ENCODE data around the gene ERBIN. TPM values are rescaled to one million over a fixed set of nuclear protein-coding genes. Genes with fewer than 3 reads are reported as not detected.
A peak's percentile ranks its signal among the peaks of the same experiment; 100 is the strongest.

ERBIN gene
- total and polyA plus RNA-seq, 9 of the 15 experiments (the other 6 are each of a cell fraction or from before 2014, with no cell fraction given) = 11.9 to 72.8 (median 41.7) TPM

GRCh38 chr5:65989158-65989557 lies 62.8 kb downstream of the ERBIN start (continued):
- TF ChIP-seq NFIC (IDR thresholded peaks at IDR 0.05) = peak; percentile 70
- peak; percentile 77 for TF ChIP-seq MAFG (tag; conservative IDR thresholded peaks at IDR 0.05)
- TF ChIP-seq MAFK (IDR thresholded peaks at IDR 0.05; ENCODE audit: low read length) = peak; percentile 73
- TF ChIP-seq TBL1XR1 (IDR thresholded peaks at IDR 0.05; ENCODE audit: low read length in 2 of 2) = no peak
- peak; percentile 95 for TF ChIP-seq ZNF316 (IDR thresholded peaks at IDR 0.05)
- TF ChIP-seq ZNF347 (CRISPR knock-in tag; IDR thresholded peaks at IDR 0.05; ENCODE audit: low read depth) = no peak
- TF ChIP-seq ZBED1 (IDR thresholded peaks at IDR 0.05) = no peak

GRCh38 chr5:65992630-65993029 lies 66.3 kb downstream of the ERBIN start:
- H3K4me3 ChIP-seq = no peak overlapping the region
- BruUV-seq (replicated peaks) = no TSS peak
- no peak for ATAC-seq
- no peak overlapping the region for H2AFZ ChIP-seq (ENCODE audit: low read depth, low read length)
- H3K9ac ChIP-seq (ENCODE audit: insufficient read depth in 1 of 2, low read depth in 2 of 2, low read length in 2 of 2) = no peak overlapping the region
- H3K27ac ChIP-seq (ENCODE audit: extremely low read depth, low read depth, low read length) = no peak overlapping the region
- H3K4me1 ChIP-seq (replicated peaks in 1 of 2; ENCODE audit: control insufficient read depth in 2 of 2, insufficient read depth in 2 of 2, low read length in 2 of 2) = peaks cover 3 to 5% of the 10 kb centered on the region in 2 experiments; a peak in 3 of 5 replicates
- WGBS (ENCODE audit: insufficient coverage, low coverage, missing lambda C conversion rate) = 91% methylated on average over 7 of the region's 7 CpGs
- H3K9me1 ChIP-seq (ENCODE audit: control insufficient read depth, insufficient read depth, low read length) = no peaks in the 10 kb centered on the region
- H3K36me3 ChIP-seq (ENCODE audit: control insufficient read depth, insufficient read depth, low read length) = peaks cover 46% of the 10 kb centered on the region
- FAIRE-seq = no peak
- intact Hi-C loops (cut with micrococcal nuclease) = no loop called here
- ChIA-PET CTCF (ENCODE audit: low intra/inter-chr PET ratio) (no interaction called here), POLR2A (no interaction called here)
- no peaks in the 10 kb centered on the region for H4K20me1 ChIP-seq (replicated peaks; ENCODE audit: control insufficient read depth, insufficient read depth, low read length)
- H3K4me2 ChIP-seq (ENCODE audit: insufficient read depth, low read length) = no peak overlapping the region
- DNase-seq (ENCODE audit: extremely low read depth in 1 of 4, low spot score in 3 of 4) = no peak
- H3K79me2 ChIP-seq (ENCODE audit: control insufficient read depth, insufficient read depth, low read length) = peaks cover 75% of the 10 kb centered on the region
- no peaks in the 10 kb centered on the region for H3K9me3 ChIP-seq (replicated peaks; ENCODE audit: control insufficient read depth, insufficient read depth, low read depth, low read length)
- H3K27me3 ChIP-seq (ENCODE audit: control insufficient read depth in 2 of 2, insufficient read depth in 2 of 2, low read length in 2 of 2) = no peaks in the 10 kb centered on the region
- in situ Hi-C loops (cut with MboI) = no loop called here
- TF ChIP-seq FOXA1 (IDR thresholded peaks at IDR 0.05; ENCODE audit: borderline replicate concordance) = no peak
- no peak for TF ChIP-seq CBX5 (IDR thresholded peaks at IDR 0.05; ENCODE audit: borderline replicate concordance, low read depth)
- TF ChIP-seq, protein P1, sequence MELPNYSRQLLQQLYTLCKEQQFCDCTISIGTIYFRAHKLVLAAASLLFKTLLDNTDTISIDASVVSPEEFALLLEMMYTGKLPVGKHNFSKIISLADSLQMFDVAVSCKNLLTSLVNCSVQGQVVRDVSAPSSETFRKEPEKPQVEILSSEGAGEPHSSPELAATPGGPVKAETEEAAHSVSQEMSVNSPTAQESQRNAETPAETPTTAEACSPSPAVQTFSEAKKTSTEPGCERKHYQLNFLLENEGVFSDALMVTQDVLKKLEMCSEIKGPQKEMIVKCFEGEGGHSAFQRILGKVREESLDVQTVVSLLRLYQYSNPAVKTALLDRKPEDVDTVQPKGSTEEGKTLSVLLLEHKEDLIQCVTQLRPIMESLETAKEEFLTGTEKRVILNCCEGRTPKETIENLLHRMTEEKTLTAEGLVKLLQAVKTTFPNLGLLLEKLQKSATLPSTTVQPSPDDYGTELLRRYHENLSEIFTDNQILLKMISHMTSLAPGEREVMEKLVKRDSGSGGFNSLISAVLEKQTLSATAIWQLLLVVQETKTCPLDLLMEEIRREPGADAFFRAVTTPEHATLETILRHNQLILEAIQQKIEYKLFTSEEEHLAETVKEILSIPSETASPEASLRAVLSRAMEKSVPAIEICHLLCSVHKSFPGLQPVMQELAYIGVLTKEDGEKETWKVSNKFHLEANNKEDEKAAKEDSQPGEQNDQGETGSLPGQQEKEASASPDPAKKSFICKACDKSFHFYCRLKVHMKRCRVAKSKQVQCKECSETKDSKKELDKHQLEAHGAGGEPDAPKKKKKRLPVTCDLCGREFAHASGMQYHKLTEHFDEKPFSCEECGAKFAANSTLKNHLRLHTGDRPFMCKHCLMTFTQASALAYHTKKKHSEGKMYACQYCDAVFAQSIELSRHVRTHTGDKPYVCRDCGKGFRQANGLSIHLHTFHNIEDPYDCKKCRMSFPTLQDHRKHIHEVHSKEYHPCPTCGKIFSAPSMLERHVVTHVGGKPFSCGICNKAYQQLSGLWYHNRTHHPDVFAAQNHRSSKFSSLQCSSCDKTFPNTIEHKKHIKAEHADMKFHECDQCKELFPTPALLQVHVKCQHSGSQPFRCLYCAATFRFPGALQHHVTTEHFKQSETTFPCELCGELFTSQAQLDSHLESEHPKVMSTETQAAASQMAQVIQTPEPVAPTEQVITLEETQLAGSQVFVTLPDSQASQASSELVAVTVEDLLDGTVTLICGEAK (IDR thresholded peaks at IDR 0.05) = no peak
- TF ChIP-seq, protein P1 (CRISPR knock-in tag; IDR thresholded peaks at IDR 0.05) = no peak
- no peak for TF ChIP-seq XRCC3 (IDR thresholded peaks at IDR 0.05)
- no peak for TF ChIP-seq SPI1 (IDR thresholded peaks at IDR 0.05; ENCODE audit: borderline replicate concordance, low read depth, low read length)
- no peak for TF ChIP-seq FOXP4 (CRISPR knock-in tag; IDR thresholded peaks at IDR 0.05; ENCODE audit: borderline replicate concordance)

Measured in K562 (cell line).